IPS-20b (cell line): ENCODE results near the gene FRMD1.

ENCODE experiments used
- H3K27ac ChIP-seq: one replicate; pipeline ENCODE4 v1.5.1; 2013; ENCODE audit warnings: low read length
- H3K27me3 ChIP-seq: 2 replicates; pipeline ENCODE4 v1.6.1; 2013; ENCODE audit warnings: mild to moderate bottlenecking, low read length, inconsistent platforms; ENCODE audit not compliant: insufficient read depth
- H3K36me3 ChIP-seq: 2 replicates; pipeline ENCODE4 v1.6.1; 2013; ENCODE audit warnings: low read depth, mild to moderate bottlenecking, inconsistent platforms, low read length, moderate library complexity; ENCODE audit not compliant: insufficient read depth
- H3K4me1 ChIP-seq: 2 replicates; pipeline ENCODE4 v1.6.1; 2013; ENCODE audit warnings: mild to moderate bottlenecking, control low read depth, inconsistent platforms, low read length, moderate library complexity; ENCODE audit not compliant: insufficient read depth
- H3K4me3 ChIP-seq: 2 replicates; pipeline ENCODE4 v1.5.1; 2013; ENCODE audit warnings: mild to moderate bottlenecking, low read length, inconsistent platforms
- H3K9ac ChIP-seq: 2 replicates; pipeline ENCODE4 v1.6.1; 2013; ENCODE audit warnings: low read depth, mild to moderate bottlenecking, inconsistent platforms, low read length, moderate library complexity
- H3K9me3 ChIP-seq: 2 replicates; pipeline ENCODE4 v1.6.1; 2013; ENCODE audit warnings: mild to moderate bottlenecking, low read depth, low read length, inconsistent platforms; ENCODE audit not compliant: insufficient read depth

The FRMD1 gene

GRCh38 chr6:168022488-168023321 lies 56.3 kb downstream of the FRMD1 start:
- Histone ChIP-seq H3K27ac (no peak overlapping the region), H3K9me3 (no peaks in the 10 kb centered on the region), H3K4me1 (no peaks in the 10 kb centered on the region), H3K9ac (no peak overlapping the region), H3K4me3 (no peak overlapping the region), H3K36me3 (no peaks in the 10 kb centered on the region), H3K27me3 (no peaks in the 10 kb centered on the region)

- peaks cover 3% of the 10 kb centered on the region; the same call in 1 of the 2 replicates for H3K4me1 ChIP-seq
- H3K9ac ChIP-seq, result no peak overlapping the region
- no peaks in the 10 kb centered on the region for H3K9me3 ChIP-seq
- no peaks in the 10 kb centered on the region for H3K36me3 ChIP-seq
- no peak overlapping the region for H3K4me3 ChIP-seq
- H3K27ac ChIP-seq, result no peak overlapping the region
- no peaks in the 10 kb centered on the region for H3K27me3 ChIP-seq
Observed at GRCh38 chr6:168021581-168021980, 57.4 kb downstream of the FRMD1 start.

- Histone ChIP-seq H3K9ac (no peak overlapping the region), H3K27me3 (no peaks in the 10 kb centered on the region), H3K4me3 (no peak overlapping the region)
Observed at GRCh38 chr6:168020242-168020641, 58.8 kb downstream of the FRMD1 start.

GRCh38 chr6:168018664-168019063 lies 60.3 kb downstream of the FRMD1 start:
- Histone ChIP-seq H3K4me3 (no peak overlapping the region), H3K27me3 (no peaks in the 10 kb centered on the region), H3K36me3 (no peaks in the 10 kb centered on the region), H3K4me1 (peaks cover 3% of the 10 kb centered on the region; the same call in 1 of the 2 replicates), H3K27ac (no peak overlapping the region), H3K9ac (no peak overlapping the region), H3K9me3 (no peaks in the 10 kb centered on the region)

More at GRCh38 chr6:168020242-168020641, 58.8 kb downstream of the FRMD1 start:
- no peaks in the 10 kb centered on the region for H3K36me3 ChIP-seq
- no peaks in the 10 kb centered on the region for H3K9me3 ChIP-seq
- peaks cover 3% of the 10 kb centered on the region; the same call in 1 of the 2 replicates for H3K4me1 ChIP-seq
- no peak overlapping the region for H3K27ac ChIP-seq

GRCh38 chr6:168017629-168018028 lies 61.4 kb downstream of the FRMD1 start:
- H3K9me3 ChIP-seq, result no peaks in the 10 kb centered on the region
- peaks cover 3% of the 10 kb centered on the region; the same call in 1 of the 2 replicates for H3K4me1 ChIP-seq
- H3K27me3 ChIP-seq, result no peaks in the 10 kb centered on the region
- H3K4me3 ChIP-seq, result no peak overlapping the region
- no peak overlapping the region for H3K27ac ChIP-seq
- no peaks in the 10 kb centered on the region for H3K36me3 ChIP-seq
- H3K9ac ChIP-seq, result no peak overlapping the region

GRCh38 chr6:168016721-168017525 lies 62.1 kb downstream of the FRMD1 start:
- H3K4me1 ChIP-seq, result peaks cover 3% of the 10 kb centered on the region; the same call in 1 of the 2 replicates
- no peaks in the 10 kb centered on the region for H3K27me3 ChIP-seq
- no peak overlapping the region for H3K4me3 ChIP-seq
- H3K9me3 ChIP-seq, result no peaks in the 10 kb centered on the region
- H3K27ac ChIP-seq, result no peak overlapping the region
- H3K36me3 ChIP-seq, result no peaks in the 10 kb centered on the region
- H3K9ac ChIP-seq, result no peak overlapping the region

GRCh38 chr6:168016176-168016620 lies 62.8 kb downstream of the FRMD1 start:
- Histone ChIP-seq H3K36me3 (no peaks in the 10 kb centered on the region), H3K4me3 (no peak overlapping the region), H3K4me1 (peaks cover 3% of the 10 kb centered on the region; the same call in 1 of the 2 replicates), H3K27me3 (no peaks in the 10 kb centered on the region), H3K9ac (no peak overlapping the region), H3K9me3 (peaks cover 6% of the 10 kb centered on the region; the same call in 1 of the 2 replicates), H3K27ac (no peak overlapping the region)

GRCh38 chr6:168015482-168016175 lies 63.4 kb downstream of the FRMD1 start:
- Histone ChIP-seq H3K4me3 (no peak overlapping the region), H3K4me1 (peaks cover 3% of the 10 kb centered on the region; the same call in 1 of the 2 replicates), H3K27me3 (no peaks in the 10 kb centered on the region), H3K9me3 (peaks cover 11% of the 10 kb centered on the region; the same call in 1 of the 2 replicates), H3K27ac (no peak overlapping the region), H3K9ac (no peak overlapping the region), H3K36me3 (no peaks in the 10 kb centered on the region)

GRCh38 chr6:168015009-168015408 lies 64.0 kb downstream of the FRMD1 start:
- Histone ChIP-seq H3K27me3 (no peaks in the 10 kb centered on the region), H3K4me1 (peaks cover 3% of the 10 kb centered on the region; the same call in 1 of the 2 replicates), H3K4me3 (no peak overlapping the region), H3K9me3 (peaks cover 14% of the 10 kb centered on the region), H3K27ac (no peak overlapping the region), H3K36me3 (no peaks in the 10 kb centered on the region), H3K9ac (no peak overlapping the region)

GRCh38 chr6:168014428-168014827 lies 64.6 kb downstream of the FRMD1 start:
- H3K9ac ChIP-seq, result no peak overlapping the region
- H3K9me3 ChIP-seq, result peaks cover 14% of the 10 kb centered on the region
- H3K27me3 ChIP-seq, result no peaks in the 10 kb centered on the region
- H3K27ac ChIP-seq, result no peak overlapping the region
- no peak overlapping the region for H3K4me3 ChIP-seq
- peaks cover 3% of the 10 kb centered on the region; the same call in 1 of the 2 replicates for H3K4me1 ChIP-seq
- H3K36me3 ChIP-seq, result no peaks in the 10 kb centered on the region

- H3K9ac ChIP-seq, result no peak overlapping the region
- peaks cover 14% of the 10 kb centered on the region for H3K9me3 ChIP-seq
- H3K27me3 ChIP-seq, result no peaks in the 10 kb centered on the region
- peaks cover 3% of the 10 kb centered on the region; the same call in 1 of the 2 replicates for H3K4me1 ChIP-seq
- H3K4me3 ChIP-seq, result no peak overlapping the region
- H3K27ac ChIP-seq, result no peak overlapping the region
- H3K36me3 ChIP-seq, result no peaks in the 10 kb centered on the region
Observed at GRCh38 chr6:168013250-168013915, 65.6 kb downstream of the FRMD1 start.
